ENCODE measurements around the gene NDRG4. TPM values are rescaled to one million over a fixed set of nuclear protein-coding genes. Genes with fewer than 3 reads are reported as not detected.

Gene NDRG4
- total RNA-seq, 1 experiment from 2014 or later: 8.6 TPM

- H3K27ac ChIP-seq (ENCODE audit: low read depth, low read length): no peak overlapping the region
- ChIA-PET POLR2A (no interaction called here), CTCF (no interaction called here), RAD21 (ENCODE audit: low non-redundant PET in 1 of 2, low total read pairs in 2 of 2, uncharacterized antibody in 2 of 2, unreplicated experiment in 2 of 2) (no interaction called here)
- no peak overlapping the region for H2AFZ ChIP-seq (ENCODE audit: low read depth, low read length, poor library complexity, severe bottlenecking)
- H4K20me1 ChIP-seq (ENCODE audit: insufficient read depth): no peaks in the 10 kb centered on the region
- peaks cover 26% of the 10 kb centered on the region for H3K79me2 ChIP-seq (ENCODE audit: insufficient read depth, low read length)
- intact Hi-C loops (cut with micrococcal nuclease): no loop called here
- ATAC-seq (no peak), DNase-seq (ENCODE audit: low read depth, low spot score) (no peak)
- no peak overlapping the region for H3K4me3 ChIP-seq (replicated peaks in 1 of 2; ENCODE audit: low read depth in 1 of 2, low read length in 2 of 2)
- H3K36me3 ChIP-seq (ENCODE audit: control insufficient read depth in 1 of 2, insufficient read depth in 2 of 2, low read length in 2 of 2): peaks cover 0 to 16% of the 10 kb centered on the region in 2 experiments; a peak in 1 of 4 replicates
- no TSS peak for BruUV-seq (replicated peaks)
- no peaks in the 10 kb centered on the region for H3K9me2 ChIP-seq (ENCODE audit: insufficient read depth)
- TF ChIP-seq EZH2phosphoT487 (IDR thresholded peaks at IDR 0.05; ENCODE audit: borderline replicate concordance) (no peak), MAX (IDR thresholded peaks at IDR 0.05) (no peak)
- no peaks in the 10 kb centered on the region for H3K27me3 ChIP-seq (ENCODE audit: insufficient read depth, low read length)
- no peak overlapping the region for H3K9ac ChIP-seq (ENCODE audit: low read length)
- H3K4me1 ChIP-seq (ENCODE audit: control insufficient read depth in 1 of 2, insufficient read depth in 2 of 2, low read length in 2 of 2): no peaks in the 10 kb centered on the region
- no peaks in the 10 kb centered on the region for H3K9me3 ChIP-seq (ENCODE audit: control insufficient read depth in 1 of 2, insufficient read depth in 1 of 2, low read depth in 1 of 2, low read length in 2 of 2)
- no peak overlapping the region for H3K4me2 ChIP-seq (ENCODE audit: low read length)
Measured at GRCh38 chr16:58507963-58508670, 8.2 kb downstream of the NDRG4 start.

GRCh38 chr16:58508671-58509251 lies 8.8 kb downstream of the NDRG4 start:
- no TSS peak for BruUV-seq (replicated peaks)
- Histone ChIP-seq H3K4me1 (ENCODE audit: control insufficient read depth in 1 of 2, insufficient read depth in 2 of 2, low read length in 2 of 2) (no peaks in the 10 kb centered on the region), H3K36me3 (ENCODE audit: control insufficient read depth in 1 of 2, insufficient read depth in 2 of 2, low read length in 2 of 2) (peaks cover 0 to 20% of the 10 kb centered on the region in 2 experiments; a peak in 1 of 4 replicates), H3K9ac (ENCODE audit: low read length) (no peak overlapping the region), H3K27ac (ENCODE audit: low read depth, low read length) (no peak overlapping the region), H3K9me2 (ENCODE audit: insufficient read depth) (no peaks in the 10 kb centered on the region), H3K79me2 (ENCODE audit: insufficient read depth, low read length) (peaks cover 33% of the 10 kb centered on the region), H3K4me2 (ENCODE audit: low read length) (no peak overlapping the region), H3K9me3 (ENCODE audit: control insufficient read depth in 1 of 2, insufficient read depth in 1 of 2, low read depth in 1 of 2, low read length in 2 of 2) (no peaks in the 10 kb centered on the region), H4K20me1 (ENCODE audit: insufficient read depth) (no peaks in the 10 kb centered on the region), H3K27me3 (ENCODE audit: insufficient read depth, low read length) (no peaks in the 10 kb centered on the region), H2AFZ (ENCODE audit: low read depth, low read length, poor library complexity, severe bottlenecking) (no peak overlapping the region), H3K4me3 (replicated peaks in 1 of 2; ENCODE audit: low read depth in 1 of 2, low read length in 2 of 2) (no peak overlapping the region)
- POLR2A ChIA-PET: interaction anchor here (1.9 kb wide), 1 partner anchor 9 kb away, joined by 6 read pairs; the partner anchor contains the start of gene NDRG4
- RAD21 ChIA-PET (ENCODE audit: low non-redundant PET in 1 of 2, low total read pairs in 2 of 2, uncharacterized antibody in 2 of 2, unreplicated experiment in 2 of 2): no interaction called here
- intact Hi-C loops (cut with micrococcal nuclease): no loop called here
- CTCF ChIA-PET: no interaction called here
- DNase-seq (ENCODE audit: low read depth, low spot score) (no peak), ATAC-seq (no peak)
- TF ChIP-seq MAX (IDR thresholded peaks at IDR 0.05) (no peak), SIN3A (IDR thresholded peaks at IDR 0.05; ENCODE audit: low read depth) (no peak), EGR1 (IDR thresholded peaks at IDR 0.05; ENCODE audit: low read depth) (no peak), ZBTB33 (IDR thresholded peaks at IDR 0.05; ENCODE audit: extremely low read depth, insufficient replicate concordance, low read length) (no peak), TCF7L2 (IDR thresholded peaks at IDR 0.05; ENCODE audit: borderline replicate concordance, extremely low read depth, insufficient read depth, insufficient read length) (no peak), YY1 (IDR thresholded peaks at IDR 0.05; ENCODE audit: extremely low read depth, insufficient replicate concordance, low read depth, low read length) (no peak), EZH2 (IDR thresholded peaks at IDR 0.05) (no peak), SRF (IDR thresholded peaks at IDR 0.05; ENCODE audit: low read depth) (no peak), POLR2AphosphoS5 (IDR thresholded peaks at IDR 0.05; ENCODE audit: low read depth, low read length) (no peak), CEBPB (IDR thresholded peaks at IDR 0.05; ENCODE audit: low read depth) (no peak), CBX3 (IDR thresholded peaks at IDR 0.05; ENCODE audit: low read depth) (no peak), RAD21 (IDR thresholded peaks at IDR 0.05; ENCODE audit: low read depth) (no peak)

Data from HCT116 (cell line).